GM18508 (cell line): ENCODE results near the gene FGF18.

ENCODE experiments used
- ATAC-seq: cut with Tn5 transposase; IDR thresholded peaks from one replicate; pipeline ENCODE4 v1.9.1; 2021; ENCODE audit warnings: moderate number of reproducible peaks; ENCODE audit not compliant: insufficient read depth, unreplicated experiment

FGF18 gene

DNA sequence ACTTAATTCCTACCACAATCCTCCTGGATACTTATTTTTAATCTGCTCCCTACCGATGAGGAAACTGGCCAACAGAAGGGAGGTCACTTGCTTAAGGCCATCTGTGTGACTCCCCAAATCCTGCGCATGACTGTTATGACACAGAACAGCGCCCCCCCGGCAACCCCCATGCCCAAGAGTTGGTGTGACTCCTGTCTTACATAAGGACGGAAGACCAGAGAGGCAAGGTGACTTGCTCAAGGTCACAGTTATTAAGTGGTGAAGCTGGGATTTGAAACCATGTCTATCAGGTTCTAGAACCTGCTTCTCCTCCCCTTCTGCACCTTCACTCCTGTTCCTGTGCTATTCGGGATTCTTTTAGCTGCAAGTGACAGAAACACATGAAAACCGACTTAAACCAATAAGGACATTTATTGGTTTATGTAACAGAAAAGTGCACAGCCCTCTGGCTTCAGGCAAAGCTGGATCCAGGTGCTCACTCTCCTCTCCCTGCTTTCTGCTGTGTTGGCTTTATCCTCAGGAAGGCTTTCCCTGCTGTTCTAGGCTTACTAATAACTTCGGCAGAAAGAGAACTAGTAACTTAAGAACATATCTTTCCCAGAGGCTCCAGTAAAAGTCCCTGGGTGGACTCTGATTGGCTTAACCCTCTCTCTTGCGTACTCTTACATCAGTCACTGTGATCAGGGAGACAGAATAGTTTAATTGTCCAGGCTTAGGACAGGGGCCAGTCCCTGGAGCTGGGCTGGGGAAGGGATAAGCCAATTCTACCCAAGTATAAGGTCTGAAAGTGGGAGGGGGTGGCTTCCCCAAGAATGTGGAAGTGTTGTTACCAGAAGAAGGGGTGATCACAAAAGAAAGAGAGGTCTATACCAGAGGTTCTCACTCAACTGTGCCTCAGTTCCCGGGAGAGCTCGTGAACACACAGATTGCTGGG lies 43.7 kb downstream of the FGF18 start:
- no peak for ATAC-seq

DNA sequence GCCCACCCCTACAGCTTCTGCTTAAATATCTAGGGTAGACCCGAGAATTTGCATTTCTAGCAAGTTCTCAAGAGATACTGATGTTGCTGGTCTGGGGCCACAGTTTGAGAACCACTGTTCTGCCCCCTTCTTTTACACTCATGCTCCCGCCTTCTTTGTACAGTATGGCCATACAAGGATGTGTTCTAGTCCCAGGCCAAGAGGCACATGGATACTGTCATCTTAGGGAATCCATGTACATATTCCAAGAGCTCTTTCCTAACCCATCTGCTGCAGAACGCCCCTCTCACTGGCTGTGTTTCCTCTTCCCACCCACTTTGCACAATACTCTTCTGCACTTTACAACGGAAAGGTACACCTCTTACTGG lies 44.4 kb downstream of the FGF18 start:
- no peak for ATAC-seq

DNA sequence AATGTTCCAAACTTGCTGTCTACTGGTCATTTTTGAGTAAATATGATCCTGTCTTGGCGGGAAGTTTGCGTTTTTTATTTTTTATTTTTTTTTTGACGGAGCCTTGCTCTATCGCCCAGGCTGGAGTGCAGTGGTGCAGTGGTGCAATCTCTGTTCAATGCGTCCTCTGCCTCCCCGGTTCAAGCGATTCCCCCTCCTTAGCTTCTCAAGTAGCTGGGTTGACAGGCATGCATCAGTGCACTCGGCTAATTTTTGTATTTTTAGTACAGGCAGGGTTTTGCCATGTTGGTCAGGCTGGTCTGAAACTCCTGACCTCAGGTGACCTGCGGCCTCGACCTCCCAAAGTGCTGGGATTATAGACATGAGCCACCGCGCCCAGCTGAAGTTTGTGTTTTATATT lies 45.4 kb downstream of the FGF18 start:
- no peak for ATAC-seq

DNA sequence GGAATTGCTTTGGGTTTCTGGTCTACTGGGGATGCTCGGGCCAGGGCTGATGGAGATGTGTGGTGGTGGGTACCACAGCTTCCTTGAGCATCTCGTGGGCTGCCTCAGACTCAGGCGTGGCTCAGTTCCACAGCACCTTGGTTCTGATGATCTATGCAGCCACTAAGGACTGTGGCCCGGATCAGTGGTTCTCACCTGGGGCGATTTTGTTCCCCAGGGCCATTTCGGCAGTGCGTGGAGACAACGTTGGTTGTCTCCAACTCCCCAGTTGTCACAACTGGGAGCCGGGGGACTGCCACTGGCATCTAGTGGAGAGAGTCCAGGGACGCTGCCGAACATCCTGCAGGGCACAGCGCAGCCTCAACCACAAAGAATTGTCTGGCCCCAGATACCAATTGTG lies 47.7 kb downstream of the FGF18 start:
- no peak for ATAC-seq

DNA sequence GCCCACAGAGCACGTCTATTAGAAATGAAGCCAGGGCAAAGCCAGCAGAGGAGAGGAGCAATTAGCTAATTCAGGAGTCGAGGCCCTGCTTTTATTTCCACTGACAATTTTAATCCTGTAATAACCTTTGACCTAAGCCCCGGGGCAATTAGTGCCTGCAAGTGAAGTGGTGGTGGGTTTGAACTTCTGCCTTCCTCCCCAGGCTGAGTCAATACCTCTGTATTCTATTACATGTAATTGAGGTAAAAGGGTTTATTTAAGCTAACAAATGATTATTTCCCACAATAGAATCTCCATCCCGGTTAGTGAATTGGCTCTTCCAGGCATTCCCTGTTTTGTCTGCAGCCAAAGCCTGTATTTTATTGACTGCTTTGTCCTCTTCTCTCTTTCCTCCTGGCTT lies 49.9 kb downstream of the FGF18 start:
- no peak for ATAC-seq

DNA sequence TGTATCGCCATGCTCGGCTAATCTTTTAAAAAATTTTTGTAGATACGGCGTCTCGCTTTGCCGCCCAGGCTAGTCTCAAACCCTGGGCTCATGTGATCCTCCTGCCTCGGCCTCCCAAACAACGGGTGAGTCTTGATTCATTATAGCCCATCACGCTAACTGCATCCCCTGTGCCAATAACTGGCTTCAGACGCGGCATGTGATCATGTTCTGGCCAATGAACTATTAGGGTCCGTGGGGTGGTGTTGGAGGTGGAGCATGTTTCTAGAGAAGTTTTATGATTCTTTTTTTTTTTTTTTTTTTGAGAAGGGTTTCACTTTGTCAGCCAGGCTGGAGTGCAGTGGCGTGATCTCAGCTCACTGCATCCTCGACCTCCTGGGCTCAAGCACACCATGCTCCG lies 51.0 kb downstream of the FGF18 start:
- ATAC-seq = no peak

DNA sequence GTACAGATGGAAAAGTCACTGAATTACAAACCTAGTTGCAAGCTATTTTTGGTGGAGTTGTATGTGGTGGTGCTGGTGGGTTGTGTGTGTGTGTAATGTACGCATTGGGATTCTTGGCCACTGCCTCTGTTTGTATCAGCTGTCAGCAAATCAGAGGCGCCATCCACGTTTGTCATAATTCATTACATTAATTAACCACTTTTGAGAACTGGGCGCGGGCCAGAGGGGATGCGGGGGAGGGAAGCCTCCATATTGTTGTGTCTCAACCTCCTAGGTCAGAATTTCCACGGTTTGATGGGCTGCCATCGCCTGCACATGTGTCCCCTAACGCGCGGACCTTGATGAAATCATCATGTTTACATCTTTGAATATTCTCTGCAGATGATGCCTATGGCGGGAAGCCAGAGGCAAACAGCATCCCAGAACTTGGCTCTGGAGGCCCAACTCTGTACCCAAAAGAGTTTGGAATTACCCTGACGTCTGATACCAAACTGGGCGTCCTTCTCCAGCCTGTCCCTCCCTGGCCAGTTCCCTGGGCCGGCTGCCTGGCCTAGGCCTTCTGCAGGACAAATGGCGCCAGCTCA lies 54.9 kb downstream of the FGF18 start:
- ATAC-seq = no peak

DNA sequence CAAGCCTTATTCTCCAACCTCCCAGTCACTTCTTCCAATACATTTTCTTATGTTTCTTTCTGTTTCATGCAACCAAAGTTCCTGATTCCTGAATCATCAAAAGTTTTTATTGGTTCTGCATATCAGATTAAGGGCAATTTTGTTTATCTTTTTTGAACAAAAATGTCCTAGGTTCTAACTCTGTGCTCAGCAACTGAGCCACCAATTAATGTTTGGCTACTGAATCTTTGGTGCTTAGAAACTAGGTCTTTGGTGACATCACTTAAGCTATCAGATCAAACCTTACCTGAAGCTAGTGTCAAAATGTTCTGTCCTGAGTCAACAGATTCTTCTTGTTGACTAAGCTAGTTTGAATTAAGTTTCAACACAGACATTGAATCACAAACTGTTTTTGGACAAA lies 56.1 kb downstream of the FGF18 start:
- ATAC-seq = no peak

DNA sequence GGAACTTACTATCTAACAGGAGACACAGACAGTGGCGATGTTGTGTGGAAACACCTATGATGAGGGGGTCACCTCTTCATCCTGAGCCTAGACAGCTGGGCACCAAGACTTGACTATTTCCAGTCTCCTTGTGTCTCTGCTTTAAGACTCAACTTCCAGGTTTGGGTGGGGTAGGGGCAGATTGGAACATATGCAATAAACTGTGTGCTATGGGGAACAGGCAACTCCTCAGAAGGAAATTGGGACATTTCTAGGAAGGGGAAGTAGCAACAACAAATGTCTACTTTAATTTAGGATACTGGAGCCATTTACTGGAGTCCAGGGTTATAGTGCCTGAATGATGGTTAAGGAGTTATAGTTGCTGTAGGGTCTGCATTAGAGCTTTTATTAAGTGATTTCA lies 57.3 kb downstream of the FGF18 start:
- no peak for ATAC-seq

DNA sequence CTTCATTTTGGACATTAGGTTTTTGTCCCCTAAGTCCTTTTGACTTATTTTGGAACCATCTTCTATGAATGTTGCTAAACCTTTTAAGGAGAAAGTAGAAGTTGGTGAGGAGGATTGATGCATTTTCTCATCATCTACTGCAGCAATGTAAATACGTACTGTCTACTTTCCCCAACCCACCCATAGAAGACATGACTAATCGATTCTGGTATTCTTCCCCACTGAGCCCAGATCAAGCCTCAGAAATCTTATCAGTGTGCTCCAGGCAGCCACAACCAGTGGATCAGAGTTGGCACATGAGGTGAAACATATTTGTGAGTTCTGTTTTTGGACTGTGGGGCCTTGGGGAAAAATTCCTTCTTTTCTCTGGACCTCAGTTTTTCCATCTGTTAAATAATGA lies 57.7 kb downstream of the FGF18 start:
- no peak for ATAC-seq

DNA sequence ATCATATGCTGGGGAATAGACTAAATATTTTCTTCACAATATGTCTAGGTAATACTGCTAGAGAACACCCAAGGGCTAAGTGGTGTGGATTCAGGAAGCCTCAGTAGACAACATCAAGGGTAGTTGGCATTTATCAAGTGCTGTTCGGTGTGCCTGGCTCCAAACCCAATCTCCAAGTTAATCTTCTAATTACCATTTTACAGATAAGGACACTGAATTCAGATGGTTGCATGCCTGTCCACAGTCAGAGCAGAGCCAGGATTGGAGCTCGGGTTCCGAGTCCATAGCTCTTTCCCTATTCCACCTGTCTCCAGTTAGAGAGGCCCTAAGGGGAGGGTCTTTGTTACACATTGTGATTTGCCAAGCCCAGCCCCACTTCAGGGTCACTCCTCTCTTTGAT lies 58.2 kb downstream of the FGF18 start:
- ATAC-seq = no peak

DNA sequence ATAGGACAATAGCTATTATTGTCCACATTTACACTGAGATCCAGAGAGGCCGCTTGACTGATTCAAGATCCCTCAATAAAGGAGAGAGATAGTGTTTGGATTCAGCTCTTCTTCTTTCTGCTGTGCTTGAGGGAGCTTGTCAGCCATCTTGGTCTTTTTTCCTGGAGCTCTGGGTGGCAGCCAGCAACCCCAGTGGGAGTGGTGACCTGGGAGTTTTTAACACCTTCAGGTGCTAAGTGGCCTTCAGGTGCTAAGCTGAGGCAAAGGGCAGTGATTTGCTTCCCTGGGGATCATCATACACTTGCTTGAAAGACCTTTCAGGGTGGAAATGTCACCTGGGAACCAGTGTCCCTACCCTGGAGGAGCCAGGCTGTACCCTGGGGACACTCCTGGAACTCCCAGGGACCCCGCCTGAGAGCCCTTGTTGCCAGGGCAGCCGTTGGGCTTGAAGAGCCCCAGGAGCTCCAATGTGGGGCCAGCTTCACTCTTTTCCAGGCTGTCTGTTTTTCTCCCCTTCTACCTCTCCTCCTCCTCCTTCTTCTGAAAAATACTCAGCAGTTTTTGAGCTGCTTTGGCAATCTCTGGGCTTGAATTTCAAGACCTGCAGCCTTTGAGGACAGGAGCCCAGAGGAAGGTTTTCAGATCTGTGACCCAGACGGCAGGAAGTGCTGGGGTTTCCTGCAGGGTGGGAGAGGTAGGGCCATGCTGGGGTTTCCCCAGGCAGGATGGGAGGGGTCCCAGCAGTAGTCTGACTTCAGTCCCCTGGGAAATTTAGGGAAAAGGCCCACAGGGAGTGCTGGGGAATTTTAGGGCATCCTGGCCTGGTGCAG lies 59.7 kb downstream of the FGF18 start:
- ATAC-seq = no peak

DNA sequence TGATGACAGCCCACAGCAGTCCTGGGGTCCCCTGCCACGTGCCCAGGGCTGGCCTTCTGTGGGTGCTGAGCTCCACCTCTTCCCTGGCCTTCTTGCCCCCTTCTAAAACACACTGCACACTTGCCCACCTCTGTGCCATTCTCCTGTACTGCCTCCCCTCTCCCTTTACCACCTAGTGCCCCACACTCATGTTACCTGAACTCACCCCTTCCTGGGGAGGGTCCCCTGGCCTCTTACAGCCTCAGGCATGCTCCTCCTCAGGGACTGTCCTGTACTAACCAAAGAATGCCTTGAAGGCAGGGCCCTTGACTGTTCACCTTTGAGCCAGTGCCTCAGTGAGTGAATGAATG lies 60.3 kb downstream of the FGF18 start:
- no peak for ATAC-seq

DNA sequence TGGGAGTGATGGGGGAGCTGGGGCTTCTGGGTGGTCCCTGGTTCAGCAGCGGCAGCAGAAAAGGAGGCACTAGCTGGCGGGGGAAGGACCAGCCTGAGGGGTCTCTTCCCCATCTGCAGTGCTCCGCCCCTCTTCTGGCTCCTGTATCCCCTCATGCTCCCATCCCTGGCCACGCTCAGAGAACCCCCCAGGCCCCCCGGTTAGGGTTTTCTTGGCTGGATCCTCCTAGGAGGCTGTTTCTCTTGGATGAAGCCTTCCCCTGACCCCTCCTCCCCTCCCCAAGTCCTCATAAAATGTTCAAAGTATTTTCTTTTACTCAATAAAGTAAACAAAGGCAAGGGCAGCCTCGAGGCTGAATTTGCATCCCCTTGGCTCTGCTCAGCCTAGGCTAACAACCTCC lies 60.8 kb downstream of the FGF18 start:
- ATAC-seq = no peak

DNA sequence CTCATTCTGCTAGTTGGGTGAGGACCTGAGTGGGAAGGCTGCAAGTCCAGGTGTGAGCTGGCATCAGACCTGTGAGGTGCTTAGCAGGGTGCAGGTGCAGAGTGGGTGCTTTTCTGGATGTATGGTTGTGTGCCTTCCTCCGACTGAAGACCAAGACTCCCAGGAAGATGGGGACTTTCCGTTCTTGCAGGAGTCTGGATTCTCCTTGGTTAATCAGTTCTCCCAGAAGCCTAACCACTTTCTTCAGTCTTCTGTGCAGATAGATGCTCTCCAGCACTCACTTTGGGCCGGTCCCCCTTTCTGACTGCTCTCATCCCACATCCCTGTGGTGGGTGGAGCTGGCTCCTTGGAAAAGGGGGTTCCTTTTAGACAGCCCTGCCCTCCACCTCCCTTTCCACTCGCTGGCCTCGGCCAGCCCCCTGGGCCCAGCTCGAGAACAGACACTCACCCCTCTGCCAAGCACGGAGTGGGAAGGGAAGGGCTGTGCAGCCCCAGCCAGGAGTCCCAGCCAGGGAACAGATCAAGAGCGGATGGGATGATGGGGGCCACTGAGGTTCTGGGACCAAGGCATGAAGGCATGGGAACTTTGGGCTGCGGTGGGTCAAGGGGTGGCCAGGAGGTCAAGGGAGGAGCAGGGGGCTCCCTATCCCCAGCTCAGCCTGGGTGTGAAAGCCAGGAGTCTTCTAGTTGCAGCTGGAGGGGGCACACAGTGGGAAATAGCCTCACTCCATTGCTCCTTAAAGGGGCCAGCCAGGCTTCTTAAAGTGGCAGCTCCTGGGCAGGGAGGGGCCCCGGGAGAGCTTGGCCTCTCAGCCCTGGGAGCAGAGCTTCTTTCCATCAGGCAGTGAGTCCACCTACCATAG lies 62.4 kb downstream of the FGF18 start:
- ATAC-seq = no peak

DNA sequence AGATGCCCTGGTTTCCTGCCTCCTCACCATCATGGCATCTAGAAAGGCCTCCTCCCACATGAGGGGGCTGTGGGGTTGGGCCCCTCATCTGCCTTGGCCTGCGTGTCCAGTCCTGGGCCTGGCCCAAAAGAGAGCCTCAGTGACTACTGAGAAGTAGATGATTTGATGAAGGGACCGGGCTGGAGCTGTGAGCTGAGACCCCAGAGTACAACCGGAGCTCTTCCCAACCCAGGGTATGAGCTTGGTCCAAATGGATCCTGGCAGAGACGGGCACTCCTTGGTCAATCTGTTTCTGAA lies 62.9 kb downstream of the FGF18 start:
- ATAC-seq = no peak

DNA sequence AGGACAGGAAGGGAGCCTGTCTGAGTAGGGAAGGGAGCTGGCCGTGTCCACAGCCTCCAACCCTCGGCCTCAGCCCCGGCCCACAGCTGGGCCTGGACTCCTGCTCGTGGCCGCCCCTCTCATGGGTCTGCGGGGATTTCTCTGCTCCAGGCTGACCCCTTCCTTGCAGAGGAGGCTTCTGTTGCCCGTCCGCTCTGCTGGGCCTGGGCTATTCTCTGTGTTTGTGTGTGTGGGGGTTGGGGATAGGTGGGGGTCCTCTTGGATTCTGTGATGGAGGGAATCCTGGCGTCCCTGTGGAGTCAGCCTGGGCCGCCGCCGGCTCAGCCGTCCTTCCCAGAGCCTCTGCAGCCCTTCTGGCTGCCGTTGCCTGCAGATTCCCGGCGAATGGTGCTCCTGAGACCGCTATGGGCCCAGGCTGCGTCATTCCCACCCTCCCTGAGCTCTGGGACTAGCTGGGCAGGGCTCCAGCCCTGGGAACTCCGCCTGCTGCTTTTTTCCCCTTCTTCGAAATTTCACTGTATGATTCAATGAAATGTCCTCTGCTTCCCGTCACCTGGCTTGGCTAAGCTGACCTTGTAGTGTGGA lies 64.2 kb downstream of the FGF18 start:
- ATAC-seq = no peak

DNA sequence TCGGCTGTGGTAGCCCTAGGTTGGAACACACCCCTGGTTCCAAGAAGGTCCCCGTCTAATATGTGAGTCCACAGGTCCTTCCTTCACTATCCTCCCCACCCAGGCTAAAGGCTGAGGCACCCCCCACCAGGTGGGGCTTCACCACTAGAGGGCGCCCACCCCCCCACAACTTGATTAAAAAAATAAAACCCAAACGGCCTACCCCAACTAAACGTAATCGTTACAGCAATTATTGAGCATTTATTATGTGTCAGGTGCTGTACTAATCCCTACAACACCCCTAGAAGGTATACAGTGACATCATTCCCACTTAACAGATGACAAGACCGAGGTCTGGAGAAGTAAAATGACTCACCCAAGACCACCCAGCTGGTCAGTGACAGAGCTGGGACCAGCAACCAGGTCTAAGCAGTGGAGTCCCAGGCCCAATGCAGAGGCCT lies 65.0 kb downstream of the FGF18 start:
- ATAC-seq = no peak

DNA sequence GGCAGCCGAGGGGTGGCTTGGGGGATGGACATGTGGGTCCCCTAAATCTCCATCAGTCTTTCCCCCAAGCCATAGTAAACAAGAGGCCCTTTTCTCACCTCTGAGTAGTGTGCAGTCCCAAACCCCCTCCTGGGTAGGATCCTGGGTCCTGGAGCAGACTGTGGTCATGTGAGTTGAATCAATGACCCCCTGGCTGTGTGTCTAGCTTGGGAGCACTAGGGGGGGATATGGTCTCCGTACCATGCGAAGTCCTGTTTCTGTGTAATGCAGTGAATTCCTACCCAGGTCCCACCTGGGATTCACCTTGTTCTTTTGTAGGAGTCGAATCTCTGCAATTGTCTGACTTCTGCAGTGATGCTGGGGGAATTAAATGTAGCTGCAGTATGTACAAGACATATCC lies 66.2 kb downstream of the FGF18 start:
- ATAC-seq = no peak

DNA sequence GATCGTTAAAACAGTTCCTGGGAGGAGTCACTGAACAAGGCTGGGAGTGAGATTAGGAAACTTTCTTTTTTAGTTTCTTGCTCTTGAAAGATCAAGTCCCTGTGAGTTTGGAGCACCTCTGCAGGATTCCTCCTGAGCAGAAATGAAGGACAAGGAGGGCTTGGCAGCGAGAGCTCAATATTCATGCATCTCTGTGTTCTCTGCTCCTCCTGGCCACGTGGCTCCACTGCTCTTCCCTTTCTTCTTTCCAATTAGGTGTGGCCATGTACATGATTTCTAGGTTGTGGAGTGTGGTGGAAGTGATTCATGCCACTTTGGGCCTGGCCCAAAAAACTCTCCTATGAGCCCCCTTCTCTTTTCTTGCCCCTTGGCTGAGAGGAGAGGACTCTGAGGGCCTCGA lies 67.2 kb downstream of the FGF18 start:
- no peak for ATAC-seq
